Stimulated activated CD8-positive, alpha-beta memory T cell treated with anti-CD3 and anti-CD28 coated beads, Interleukin-12 subunit alpha, Interleukin-12 subunit beta, amount 100 ng/mL, for 4 hours (primary cell): Measurements from ENCODE around the gene TRIM56.
A peak's percentile ranks its signal among the peaks of the same experiment; 100 is the strongest.
"Not testable (repeated sequence)": the region's sequence is repeated elsewhere in the genome, so short reads cannot be mapped to it uniquely, and the experiment has no call there.

Experiments
- DNase-seq: peaks from one replicate; pipeline ENCODE4 v3.0.0-alpha.2; 2020; ENCODE audit warnings: low read depth

Gene TRIM56

DNA sequence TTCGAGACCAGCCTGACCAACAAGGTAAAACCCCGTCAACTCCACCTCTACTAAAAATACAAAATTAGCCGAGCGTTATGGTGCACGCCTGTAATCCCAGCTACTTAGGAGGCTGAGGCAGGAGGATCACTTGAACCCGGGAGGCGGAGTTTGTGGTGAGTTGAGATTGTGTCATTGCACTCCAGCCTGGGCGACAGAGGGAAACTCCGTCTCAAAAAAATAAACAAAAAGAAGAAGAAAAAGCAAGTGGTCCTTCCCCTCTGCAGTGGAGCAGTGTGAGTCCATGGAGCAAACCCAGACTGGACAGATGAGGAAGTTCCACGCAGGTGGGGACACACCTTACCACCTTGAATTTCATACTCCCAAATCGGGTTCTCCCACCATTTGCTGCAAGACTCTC, 28.6 kb downstream of the TRIM56 start:
- DNase-seq: no peak

DNA sequence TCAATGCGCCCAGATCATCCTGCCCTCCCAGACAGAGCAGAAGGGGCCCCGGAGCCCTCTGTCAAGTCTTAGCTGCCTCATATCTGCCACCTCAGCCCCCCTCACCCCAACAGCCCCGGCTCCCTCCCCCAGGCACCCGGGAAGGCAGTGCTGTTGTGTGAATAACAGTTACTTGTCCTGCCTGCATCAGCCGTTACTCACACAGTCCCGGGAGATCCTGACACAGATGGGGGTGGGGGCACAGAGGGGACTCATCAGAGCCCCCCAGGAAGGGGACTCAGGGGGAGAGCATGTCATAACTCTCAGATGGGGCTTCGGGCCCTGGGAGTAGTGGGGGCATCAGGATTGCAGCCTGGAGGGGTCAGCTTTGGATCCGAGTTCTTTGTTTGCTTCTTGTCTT, 29.2 kb downstream of the TRIM56 start:
- no peak for DNase-seq

DNA sequence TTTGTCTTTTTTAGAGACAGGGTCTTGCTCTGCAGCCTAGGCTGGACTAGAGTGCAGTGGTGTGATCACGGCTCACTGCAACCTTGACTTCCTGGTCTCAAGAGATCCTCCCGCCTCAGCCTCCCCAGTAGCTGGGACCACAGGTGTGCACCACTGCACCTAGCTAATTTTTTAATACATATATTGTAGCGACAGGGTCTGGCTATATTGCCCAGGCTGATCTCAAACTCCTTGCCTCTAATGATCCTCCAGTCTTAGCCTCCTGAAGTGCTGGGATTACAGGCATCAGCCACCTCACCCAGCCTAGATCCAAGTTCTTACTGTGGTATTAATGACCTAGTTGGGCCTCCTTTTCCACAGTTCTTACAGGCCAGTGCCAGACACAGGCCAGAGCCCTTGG, 29.9 kb downstream of the TRIM56 start:
- DNase-seq: no peak

DNA sequence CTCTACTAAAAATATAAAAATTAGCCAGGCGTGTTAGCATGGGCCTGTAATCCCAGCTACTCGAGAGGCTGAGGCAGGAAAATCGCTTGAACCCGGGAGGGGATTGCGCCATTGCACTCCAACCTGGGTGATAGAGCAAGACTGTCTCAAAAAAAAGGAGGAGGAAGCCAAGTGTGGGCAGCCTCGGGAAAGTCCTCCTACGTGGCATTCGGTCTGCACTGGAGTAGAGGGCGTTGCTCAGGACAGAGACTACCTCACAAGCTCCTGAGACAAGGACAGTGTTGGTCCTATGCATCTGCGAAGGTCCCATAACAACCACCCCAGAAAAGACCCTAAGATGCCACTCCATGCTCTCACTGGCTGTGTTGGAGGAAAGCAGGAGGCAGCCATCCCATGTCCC, 31.6 kb downstream of the TRIM56 start:
- DNase-seq: no peak

DNA sequence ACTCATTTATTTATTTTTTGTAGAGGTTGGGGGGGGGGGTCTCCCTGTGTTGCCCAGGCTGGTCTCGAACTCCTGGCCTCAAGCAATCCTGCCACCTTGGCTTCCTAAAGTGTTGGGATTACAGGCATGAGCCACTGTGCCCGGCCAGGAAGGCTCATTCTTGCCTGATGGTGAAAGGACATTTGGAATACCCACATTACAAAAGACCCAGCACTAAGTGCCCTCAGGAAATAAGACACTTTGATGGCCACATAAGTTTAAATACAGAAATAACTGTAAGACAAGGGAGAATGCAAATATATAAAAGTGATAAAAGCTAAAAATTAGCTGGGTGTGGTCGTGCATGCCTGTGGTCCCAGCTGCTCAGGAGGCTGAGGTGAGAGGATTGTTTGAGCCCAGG, 33.6 kb downstream of the TRIM56 start:
- no peak for DNase-seq

DNA sequence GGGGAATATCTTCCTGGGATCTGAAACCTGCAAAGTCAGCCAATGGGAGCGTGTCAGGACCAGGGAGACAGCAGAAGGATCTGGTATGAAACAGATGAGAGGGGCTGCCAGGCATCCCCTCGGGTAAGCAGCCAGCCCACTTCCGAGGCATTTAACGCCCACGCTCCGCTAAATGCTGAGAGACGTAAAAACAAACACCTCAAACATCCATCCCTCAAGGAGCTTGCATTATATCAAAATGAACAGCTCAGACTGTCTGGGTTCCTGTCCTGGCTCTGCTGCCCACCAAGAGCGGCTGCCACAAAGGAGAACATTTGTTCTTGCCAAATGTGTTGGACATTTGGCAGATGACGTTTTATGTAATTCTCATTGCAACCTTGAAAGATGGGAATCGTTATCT, 34.6 kb downstream of the TRIM56 start:
- DNase-seq: no peak

DNA sequence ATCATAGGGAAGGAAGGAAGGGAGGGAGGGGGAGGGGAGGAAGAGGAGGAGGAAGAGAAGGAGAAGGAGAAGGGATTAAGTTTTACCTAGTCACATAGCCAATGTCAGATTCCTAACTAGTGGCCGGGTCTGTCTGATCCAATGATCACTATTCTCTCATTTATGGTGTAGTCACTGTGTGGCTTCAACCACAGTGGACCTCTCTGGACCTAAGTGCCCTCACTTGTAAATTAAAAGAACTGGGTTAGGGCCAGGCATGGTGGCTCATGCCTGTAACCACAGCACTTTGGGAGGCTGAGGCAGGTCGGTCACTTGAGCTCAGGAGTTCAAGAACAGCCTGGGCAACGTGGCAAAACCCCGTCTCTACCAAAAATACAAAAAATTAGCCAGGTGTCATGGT, 35.0 kb downstream of the TRIM56 start:
- no peak for DNase-seq

DNA sequence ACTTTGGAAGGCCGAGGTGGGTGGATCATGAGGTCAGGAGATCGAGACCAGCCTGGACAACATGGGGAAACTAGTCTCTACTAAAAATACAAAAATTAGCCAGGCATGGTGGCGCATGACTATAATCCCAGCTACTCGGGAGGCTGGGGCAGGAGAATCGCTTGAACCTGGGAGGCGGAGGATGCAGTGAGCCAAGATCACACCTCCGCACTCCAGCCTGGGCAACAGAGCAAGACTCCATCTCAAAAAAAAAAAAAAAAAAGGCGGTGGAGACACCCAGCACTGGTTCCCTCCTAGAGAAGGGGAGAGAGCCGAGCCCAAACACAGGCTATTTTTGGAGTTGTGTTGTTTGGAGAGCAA, 36.3 kb downstream of the TRIM56 start:
- DNase-seq: not testable (repeated sequence)

DNA sequence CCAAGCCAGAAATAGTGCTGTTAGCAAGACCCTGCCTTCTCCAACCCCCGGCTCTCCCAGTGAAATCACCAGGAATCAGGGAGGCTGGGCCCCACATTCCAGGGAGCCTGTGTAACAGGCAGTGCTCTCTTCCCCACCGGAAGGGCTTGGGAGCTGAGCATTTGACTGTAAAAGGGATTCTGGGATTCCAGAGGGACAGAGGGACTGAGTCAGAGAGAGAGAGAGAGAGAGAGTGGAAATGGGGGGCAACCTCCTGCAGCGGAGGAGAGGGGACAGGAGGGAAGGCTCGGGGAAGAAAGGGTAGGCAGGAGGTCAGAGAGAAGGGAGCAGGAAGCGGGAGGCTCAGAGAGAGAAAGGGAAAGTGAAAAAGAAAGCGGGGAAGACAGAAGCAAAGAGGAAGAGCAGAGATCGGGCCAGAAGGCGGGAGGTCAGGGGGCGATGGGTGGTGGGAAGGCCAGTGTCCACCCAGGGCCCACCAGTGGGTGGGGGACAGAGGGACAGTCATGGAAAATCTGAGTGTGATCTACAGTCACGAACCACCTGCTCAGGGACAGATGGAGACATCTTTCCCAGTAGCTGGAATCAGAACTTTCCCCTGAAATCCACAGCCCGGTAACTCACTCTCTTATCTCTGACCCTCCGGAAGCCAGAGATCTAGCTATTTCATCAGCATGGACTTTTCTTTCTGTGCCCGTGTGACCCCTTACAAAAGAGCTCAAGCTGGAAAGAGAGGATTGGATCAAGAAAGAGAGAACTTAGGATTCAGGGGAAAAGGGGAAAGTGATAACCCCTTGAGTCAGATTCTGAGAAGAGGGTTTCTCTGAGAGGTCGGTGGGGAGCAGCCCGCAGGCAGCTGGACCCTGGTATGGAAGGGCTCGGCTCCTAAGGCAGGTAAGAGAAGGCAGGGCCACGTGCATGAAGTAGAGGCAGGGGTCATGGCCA, 37.0 kb downstream of the TRIM56 start:
- DNase-seq: no peak

DNA sequence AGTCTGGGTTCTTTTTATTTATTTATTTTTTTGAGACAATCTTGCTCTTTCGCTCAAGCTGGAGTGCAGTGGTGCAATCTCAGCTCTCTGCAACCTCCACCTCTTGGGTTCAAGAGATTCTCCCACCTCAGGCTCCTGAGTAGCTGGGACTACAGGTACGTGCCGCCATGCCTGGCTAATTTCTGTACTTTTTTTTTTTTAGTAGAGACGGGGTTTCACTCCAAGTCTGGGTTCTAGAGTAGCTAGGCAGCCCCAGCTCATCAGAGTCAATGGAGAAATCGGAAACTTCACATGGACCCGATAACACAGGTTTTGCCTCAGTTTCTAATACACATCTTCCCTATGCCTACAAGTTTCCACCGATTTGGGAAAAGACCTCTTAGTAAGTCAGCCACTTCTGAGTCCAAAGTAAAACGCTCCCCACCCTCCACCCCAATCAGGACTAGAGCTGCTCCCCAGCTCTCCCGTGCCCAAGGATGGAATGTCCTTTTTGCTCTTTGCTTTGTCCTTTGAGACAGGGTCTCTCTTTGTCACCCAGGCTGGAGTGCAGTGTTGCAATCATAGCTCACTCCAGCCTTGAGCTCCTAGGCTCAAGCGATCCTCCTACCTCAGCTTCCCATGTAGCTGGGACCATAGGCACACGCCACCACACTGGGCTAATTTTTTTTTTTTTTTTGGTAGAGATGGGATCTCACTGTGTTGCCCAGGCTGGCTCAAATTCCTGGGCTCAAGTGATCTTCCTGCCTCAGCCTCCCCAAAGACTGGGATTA, 37.8 kb downstream of the TRIM56 start:
- DNase-seq: no peak

DNA sequence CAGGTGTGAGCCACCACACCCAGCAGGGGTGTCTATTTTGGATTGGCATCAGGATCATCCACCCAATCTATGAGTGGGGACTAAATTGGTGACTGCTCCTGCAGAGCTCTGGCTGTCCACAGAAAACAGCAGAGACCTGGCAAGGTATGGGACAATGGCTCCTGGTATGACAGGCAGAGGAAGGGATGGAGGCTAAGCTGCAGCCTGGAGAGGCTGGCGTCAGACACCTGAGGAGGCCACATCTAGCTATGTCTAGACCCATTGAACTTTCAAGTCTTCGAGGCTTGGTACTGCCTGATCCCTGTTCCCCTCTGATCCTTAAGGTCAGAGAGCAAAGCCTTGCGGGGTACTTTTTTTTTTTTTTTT, 38.4 kb downstream of the TRIM56 start:
- DNase-seq: no peak

DNA sequence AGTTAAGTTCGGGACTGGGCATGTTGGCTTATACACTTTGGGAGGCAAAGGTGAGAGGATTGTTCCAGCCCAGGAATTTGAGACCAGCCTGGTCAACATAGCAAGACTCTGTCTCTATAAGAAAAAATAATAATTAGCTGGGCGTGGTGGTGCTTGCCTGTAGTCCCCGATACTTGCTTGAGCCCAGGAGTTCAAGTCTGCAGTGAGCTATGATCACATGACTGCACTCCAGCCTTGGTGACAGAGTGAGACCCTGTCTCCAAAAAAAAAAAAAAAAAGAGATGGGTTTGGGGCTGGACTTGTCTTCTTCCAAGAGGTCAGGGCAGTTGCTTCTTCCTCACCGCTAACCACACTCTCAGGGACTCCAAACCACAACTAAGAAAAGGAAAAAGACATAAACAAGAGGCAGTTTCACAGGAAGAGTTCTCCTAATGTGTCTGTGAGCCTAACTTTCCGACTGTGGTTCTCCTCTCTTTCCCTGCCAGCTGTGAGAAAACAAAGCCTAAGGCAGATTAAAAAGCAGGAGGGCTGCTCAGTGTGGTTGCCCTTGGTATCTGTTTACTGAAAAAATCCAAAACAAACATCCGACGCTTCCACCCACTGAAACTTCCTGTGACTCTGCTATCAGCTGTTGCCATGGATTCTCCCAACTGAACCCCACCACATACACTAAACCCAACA, 39.2 kb downstream of the TRIM56 start:
- no peak for DNase-seq

DNA sequence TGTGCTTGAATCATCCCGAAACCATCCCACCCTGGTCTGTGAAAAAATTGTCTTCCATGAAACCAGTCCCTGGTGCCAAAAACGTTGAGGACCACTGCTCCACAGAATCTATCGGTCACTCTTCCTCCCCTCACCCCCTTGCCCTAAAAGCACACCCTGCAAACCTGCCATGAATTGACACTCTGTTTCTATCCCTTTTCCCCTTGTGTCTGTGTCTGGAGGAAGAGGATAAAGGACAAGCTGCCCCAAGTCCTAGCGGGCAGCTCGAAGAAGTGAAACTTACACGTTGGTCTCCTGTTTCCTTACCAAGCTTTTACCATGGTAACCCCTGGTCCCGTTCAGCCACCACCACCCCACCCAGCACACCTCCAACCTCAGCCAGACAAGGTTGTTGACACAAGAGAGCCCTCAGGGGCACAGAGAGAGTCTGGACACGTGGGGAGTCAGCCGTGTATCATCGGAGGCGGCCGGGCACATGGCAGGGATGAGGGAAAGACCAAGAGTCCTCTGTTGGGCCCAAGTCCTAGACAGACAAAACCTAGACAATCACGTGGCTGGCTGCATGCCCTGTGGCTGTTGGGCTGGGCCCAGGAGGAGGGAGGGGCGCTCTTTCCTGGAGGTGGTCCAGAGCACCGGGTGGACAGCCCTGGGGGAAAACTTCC, 40.8 kb downstream of the TRIM56 start:
- no peak for DNase-seq

DNA sequence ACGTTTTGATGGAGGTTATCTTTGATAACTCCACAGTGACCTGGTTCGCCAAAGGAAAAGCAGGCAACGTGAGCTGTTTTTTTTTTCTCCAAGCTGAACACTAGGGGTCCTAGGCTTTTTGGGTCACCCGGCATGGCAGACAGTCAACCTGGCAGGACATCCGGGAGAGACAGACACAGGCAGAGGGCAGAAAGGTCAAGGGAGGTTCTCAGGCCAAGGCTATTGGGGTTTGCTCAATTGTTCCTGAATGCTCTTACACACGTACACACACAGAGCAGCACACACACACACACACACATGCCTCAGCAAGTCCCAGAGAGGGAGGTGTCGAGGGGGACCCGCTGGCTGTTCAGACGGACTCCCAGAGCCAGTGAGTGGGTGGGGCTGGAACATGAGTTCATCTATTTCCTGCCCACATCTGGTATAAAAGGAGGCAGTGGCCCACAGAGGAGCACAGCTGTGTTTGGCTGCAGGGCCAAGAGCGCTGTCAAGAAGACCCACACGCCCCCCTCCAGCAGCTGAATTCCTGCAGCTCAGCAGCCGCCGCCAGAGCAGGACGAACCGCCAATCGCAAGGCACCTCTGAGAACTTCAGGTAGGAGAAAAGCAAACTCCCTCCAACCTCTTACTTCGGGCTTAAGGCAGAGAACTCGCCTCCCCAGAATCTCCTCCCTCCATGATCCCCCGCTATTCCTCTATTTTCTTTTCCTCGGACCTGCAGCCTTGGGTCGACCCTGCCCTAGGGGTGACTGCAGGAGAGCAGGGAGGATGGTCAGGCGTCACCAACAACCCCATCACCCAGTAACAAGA, 41.6 kb downstream of the TRIM56 start, which contains the start of gene SERPINE1:
Gene SERPINE1, plus strand, starts transcription at position 454 of the 809 bp plus-strand sequence. CDS start 1,290 bp downstream, outside the sequence.
- peak; percentile 37 for DNase-seq

DNA sequence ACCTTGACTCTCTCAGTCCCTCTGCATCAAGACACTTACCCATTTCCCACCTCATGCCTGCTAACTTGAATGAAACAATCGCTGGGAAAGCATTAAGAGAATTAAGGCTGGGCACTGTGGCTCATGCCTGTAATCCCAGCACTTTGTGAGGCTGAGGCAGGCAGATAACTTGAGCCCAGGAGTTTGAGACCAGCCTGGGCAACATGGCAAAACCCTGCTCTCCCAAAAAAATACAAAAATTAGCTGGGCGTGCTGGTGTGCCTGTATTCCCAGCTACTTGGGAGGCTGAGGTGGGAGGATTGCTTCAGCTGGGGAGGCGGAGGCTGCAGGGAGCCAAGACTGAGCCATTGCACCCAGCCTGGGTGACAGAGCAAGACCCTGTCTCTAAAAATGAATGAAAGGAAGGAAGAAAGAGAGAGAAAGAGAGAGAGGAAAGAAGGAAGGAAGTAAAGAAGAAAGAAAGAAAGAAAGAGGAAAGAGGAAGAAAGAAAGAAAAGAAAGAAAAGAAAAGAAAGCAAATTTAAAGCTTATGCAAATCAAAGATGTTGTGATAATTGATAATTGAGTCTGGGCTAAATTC, 42.3 kb downstream of the TRIM56 start:
- DNase-seq: no peak

DNA sequence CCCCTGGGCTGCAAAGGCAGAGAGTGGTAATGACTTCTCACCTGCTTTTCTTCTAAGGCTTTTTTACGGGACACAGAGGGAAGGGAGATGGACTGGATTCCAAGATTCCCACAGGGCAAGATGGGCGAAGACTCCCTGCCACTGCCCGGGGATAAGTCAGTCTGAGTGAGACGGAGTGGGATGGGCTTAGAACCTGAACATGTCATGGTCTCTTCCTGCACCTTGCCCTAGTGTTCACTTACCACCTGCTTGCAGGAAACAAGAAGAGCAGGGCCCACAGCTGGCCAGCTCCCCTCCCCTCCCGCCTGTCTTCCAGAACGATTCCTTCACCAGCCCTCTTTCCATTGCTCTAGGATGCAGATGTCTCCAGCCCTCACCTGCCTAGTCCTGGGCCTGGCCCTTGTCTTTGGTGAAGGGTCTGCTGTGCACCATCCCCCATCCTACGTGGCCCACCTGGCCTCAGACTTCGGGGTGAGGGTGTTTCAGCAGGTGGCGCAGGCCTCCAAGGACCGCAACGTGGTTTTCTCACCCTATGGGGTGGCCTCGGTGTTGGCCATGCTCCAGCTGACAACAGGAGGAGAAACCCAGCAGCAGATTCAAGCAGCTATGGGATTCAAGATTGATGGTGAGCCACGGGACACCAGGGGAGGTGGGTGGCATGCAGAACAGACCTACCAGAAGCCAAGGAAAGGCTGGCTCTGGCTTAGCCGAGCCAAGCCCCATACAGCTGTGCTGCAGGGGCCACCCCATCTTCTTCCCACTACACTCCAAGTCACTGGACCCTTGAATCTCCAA, 43.0 kb downstream of the TRIM56 start:
- no peak for DNase-seq

DNA sequence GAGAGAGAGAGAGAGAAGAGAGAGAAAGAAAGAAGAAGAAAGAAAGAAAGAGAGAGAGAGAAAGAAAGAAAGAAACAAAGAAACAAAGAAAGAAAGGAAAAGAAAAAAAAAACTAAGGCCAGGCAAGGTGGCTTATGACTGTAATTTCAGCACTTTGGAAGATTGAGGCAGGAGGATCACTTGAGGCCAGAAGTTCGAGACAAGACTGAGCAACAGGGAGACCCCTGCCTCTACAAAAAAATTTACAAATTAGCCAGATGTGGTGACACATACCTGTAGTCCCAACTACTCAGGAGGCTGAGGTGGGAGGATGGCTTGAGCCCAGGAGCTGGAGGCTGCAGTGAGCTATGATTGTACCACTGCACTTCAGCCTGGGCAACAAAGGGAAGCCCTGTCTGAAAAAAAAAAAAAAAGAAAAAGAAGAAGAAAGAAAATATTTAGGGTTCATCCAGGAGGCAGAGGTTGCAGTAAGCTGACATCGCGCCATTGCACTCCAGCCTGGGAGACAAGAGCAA, 44.4 kb downstream of the TRIM56 start:
- no peak for DNase-seq

DNA sequence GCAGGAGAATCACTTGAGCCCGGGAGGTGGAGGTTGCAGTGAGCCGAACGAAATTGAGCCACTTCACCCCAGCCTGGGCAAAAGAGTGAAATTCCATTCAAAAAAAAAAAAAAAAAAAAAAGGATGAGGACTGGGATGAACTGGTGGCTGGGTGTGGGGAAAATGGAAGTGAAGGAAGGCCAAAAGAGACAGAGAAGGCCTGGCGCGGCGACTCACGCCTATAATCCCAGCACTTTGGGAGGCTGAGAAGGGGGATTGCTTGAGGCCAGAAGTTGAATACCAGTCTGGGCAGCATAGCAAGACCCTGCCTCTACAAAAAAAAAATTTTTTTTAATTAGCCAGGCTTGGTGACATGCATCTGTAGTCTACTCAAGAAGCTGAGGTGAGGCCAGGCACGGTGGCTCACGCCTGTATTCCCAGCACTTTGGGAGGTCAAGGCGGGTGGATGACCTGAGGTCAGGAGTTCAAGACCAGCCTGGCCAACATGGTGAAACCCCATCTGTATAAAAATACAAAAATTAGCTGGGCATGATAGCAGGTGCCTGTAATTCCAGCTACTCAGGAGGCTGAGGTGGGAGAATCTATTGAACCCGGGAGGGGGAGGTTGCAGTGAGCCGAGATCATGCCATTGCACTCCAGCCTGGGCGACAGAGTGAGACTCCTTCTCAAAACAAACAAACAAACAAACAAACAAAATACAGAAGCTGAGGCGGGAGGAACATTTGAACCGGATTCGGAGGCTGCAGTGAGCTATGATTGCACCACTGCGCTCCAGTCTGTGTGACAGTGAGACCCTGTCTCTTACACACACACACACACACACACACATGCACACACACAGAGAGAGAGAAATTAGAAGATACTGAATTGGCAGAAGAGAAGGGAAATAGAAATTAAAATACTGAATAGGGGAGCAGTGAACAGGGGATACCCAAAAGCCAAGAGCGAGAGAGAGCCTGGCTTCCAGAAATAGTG, 47.6 kb downstream of the TRIM56 start:
- not testable (repeated sequence) for DNase-seq
